OCI-LY7 (cell line): ENCODE results near the gene YIPF1.

Experiments
- CTCF ChIP-seq: fragments of 200-600 bp; sonication (generic); conservative IDR thresholded peaks from 2 replicates; pipeline ENCODE4 v1.5.1; 2014; ENCODE audit warnings: mild to moderate bottlenecking, antibody characterized with exemption, low read length, moderate library complexity, mixed read lengths
- EZH2phosphoT487 ChIP-seq: fragments of 200-600 bp; sonication (generic); IDR thresholded peaks from 2 replicates; pipeline ENCODE4 v1.6.1; 2018; ENCODE audit warnings: low read depth, borderline replicate concordance, mild to moderate bottlenecking, mixed run types, antibody characterized with exemption, low read length, moderate library complexity, mixed read lengths

- TF ChIP-seq CTCF = no peak
- TF ChIP-seq EZH2phosphoT487 = no peak
These were observed 41.9 kb upstream of the YIPF1 start for GRCh38 chr1:53931523-53931922.
